Kidney epithelial cell (primary cell): ENCODE results near the gene GAK. TPM values are rescaled to one million over a fixed set of nuclear protein-coding genes. Genes with fewer than 3 reads are reported as not detected.

Experiments
- DNase-seq: peaks from one replicate; pipeline ENCODE4 v3.0.0-alpha.2; 2010; ENCODE audit warnings: low read depth
- H3K27me3 ChIP-seq: 2 replicates; pipeline ENCODE4 v1.6.0; 2011; ENCODE audit warnings: low read length; ENCODE audit not compliant: control insufficient read depth, insufficient read depth
- H3K36me3 ChIP-seq: 2 replicates; pipeline ENCODE4 v1.5.1; 2011; ENCODE audit warnings: low read length; ENCODE audit not compliant: control insufficient read depth, insufficient read depth
- H3K4me3 ChIP-seq: 2 replicates; pipeline ENCODE4 v1.5.1; 2011; ENCODE audit warnings: low read depth, mild to moderate bottlenecking, control low read depth, low read length
- CTCF ChIP-seq: IDR thresholded peaks from 2 replicates; pipeline ENCODE4 v1.5.1; 2011; ENCODE audit warnings: mild to moderate bottlenecking, moderate library complexity, low read length, control low read depth, inconsistent platforms; ENCODE audit not compliant: insufficient read depth, poor library complexity, severe bottlenecking
- total RNA-seq: library from RNA; depleted of rRNA; stranded (reverse); fragments of >200 nt; gene quantifications from 2 replicates; pipeline ENCODE4 v1.2.3, GENCODE V29; 2015

GAK gene
- total RNA-seq, 1 donor from 2014 or later, result 131 TPM

GRCh38 chr4:907691-908425 is 24.3 kb downstream of the GAK start:
- Histone ChIP-seq H3K27me3 (no peaks in the 10 kb centered on the region), H3K4me3 (no peak overlapping the region), H3K36me3 (peaks cover 2% of the 10 kb centered on the region)
- no peak for TF ChIP-seq CTCF
- DNase-seq, result no peak

- H3K27me3 ChIP-seq, result no peaks in the 10 kb centered on the region
- TF ChIP-seq CTCF, result no peak
- no peak for DNase-seq
Observed at GRCh38 chr4:907103-907400, 25.1 kb downstream of the GAK start.

GRCh38 chr4:906339-907102 is 25.6 kb downstream of the GAK start:
- no peak for TF ChIP-seq CTCF
- no peaks in the 10 kb centered on the region for H3K27me3 ChIP-seq
- H3K36me3 ChIP-seq, result peaks cover 2% of the 10 kb centered on the region
- no peak overlapping the region for H3K4me3 ChIP-seq
- no peak for DNase-seq

More at GRCh38 chr4:907103-907400, 25.1 kb downstream of the GAK start:
- Histone ChIP-seq H3K4me3 (no peak overlapping the region), H3K36me3 (peaks cover 2% of the 10 kb centered on the region)

GRCh38 chr4:905485-906338 is 26.4 kb downstream of the GAK start:
- H3K36me3 ChIP-seq, result no peaks in the 10 kb centered on the region
- H3K27me3 ChIP-seq, result no peaks in the 10 kb centered on the region
- H3K4me3 ChIP-seq, result no peak overlapping the region
- no peak for DNase-seq
- no peak for TF ChIP-seq CTCF

GRCh38 chr4:903066-904046 is 28.8 kb downstream of the GAK start:
- no peak for DNase-seq
- no peaks in the 10 kb centered on the region for H3K36me3 ChIP-seq

More at GRCh38 chr4:903066-904046, 28.8 kb downstream of the GAK start:
- Histone ChIP-seq H3K4me3 (no peak overlapping the region), H3K27me3 (no peaks in the 10 kb centered on the region)
- TF ChIP-seq CTCF, result no peak
